NCI-H748 treated with DMSO at 0.1 percent for 48 hours (cell line): Measurements from ENCODE around the gene GNB1L.
"Not testable (repeated sequence)": the region's sequence is repeated elsewhere in the genome, so short reads cannot be mapped to it uniquely, and the experiment has no call there.

Source experiments
- DNase-seq: peaks from one replicate; lab custom pipeline; 2025; lab: John Stamatoyannopoulos, UW

Gene GNB1L

DNA sequence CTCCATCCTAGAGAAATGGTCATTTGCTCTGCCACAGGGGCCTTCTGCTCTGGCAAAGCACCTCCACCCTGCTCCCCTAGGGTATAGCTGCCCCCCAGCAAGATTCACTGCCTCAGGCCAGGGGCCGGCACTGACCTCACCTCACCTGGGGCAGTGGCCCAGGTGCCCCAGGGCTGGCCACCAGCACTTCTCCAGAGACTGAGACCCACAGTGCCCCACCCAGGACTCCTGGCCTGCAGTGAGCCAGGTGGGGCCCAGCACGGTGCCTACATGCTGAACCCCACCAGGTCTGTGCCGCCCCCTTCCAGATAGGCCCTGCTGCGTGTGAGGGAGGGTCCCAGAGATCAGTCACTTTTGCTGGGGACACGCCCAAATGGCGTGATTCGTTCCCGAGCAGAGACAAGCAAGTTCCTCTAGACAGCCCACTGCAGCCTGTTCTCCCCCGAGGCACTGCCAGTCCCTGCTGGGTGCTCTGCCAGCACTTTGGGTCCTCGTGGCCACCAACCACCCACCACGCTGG is 10.8 kb downstream of the GNB1L start:
- no peak for DNase-seq

DNA sequence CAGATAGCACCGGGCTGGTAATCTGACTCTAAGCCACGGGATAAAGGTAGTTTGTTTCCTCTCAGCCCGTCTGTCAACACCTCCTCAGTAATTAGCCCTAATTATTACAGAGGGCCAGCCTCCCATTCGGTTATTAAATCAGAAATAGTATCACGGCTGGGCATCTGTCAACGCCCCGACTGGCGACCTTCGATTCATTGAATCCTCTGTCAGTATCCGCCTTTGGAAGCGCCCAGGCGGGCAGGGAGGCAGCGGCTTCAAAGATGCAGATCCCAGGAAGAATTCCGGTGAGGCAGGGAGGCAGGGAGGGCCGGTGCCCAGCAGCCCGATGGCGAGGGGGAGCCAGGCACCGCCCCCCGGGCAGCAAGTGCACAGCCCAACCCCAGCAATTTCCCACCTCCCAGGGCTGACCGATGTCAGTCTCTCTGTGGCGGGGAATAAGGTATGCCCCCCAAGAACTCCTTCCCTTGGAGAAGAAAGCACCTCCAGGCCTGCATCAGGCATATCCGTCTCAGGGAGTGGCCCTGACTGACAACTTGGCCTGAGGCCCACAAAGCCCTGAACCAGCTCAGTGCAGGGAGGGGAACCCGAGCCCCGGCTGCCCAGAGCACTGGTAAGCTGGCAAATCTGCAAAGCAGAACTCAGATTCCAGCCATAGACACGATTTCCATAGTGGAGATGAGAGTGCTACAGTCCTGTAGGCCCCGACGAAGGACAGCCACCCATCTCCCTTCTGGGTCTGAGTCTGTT is 11.4 kb downstream of the GNB1L start:
- DNase-seq: peak; percentile 12

DNA sequence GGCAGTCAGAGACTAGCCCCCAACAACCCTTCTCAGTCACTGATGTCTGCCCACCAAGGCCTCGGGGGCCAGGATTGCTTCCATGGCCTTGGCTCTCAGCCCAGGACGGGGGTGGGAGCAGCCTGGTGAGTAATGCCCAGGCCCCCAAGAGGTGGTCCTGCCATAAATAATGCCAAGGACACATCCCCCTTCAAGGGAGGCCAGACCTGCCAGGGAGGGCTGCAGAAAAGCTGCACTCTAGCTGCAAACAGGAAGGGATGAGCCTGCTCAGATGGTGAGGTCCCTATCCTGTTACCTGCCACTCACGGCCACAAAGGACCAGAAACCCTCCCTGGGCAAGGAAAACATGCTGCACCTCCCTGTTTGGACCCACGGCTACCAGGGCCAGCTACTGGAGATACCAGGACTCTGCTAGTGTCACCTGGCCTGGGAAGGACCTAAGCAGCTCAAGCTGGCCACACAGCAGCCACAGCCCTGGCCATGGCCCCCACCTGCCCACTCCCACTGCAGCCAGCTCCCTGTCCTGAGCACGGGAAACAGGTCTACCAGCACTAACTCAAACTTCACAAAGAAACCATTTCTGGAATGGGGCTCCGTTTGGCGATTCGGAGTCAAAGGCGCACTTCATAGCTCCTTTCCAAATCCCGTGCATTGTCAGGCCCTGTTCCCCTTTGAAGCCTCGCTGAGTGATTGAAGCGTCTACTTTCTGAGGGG is 12.1 kb downstream of the GNB1L start:
- DNase-seq: no peak

DNA sequence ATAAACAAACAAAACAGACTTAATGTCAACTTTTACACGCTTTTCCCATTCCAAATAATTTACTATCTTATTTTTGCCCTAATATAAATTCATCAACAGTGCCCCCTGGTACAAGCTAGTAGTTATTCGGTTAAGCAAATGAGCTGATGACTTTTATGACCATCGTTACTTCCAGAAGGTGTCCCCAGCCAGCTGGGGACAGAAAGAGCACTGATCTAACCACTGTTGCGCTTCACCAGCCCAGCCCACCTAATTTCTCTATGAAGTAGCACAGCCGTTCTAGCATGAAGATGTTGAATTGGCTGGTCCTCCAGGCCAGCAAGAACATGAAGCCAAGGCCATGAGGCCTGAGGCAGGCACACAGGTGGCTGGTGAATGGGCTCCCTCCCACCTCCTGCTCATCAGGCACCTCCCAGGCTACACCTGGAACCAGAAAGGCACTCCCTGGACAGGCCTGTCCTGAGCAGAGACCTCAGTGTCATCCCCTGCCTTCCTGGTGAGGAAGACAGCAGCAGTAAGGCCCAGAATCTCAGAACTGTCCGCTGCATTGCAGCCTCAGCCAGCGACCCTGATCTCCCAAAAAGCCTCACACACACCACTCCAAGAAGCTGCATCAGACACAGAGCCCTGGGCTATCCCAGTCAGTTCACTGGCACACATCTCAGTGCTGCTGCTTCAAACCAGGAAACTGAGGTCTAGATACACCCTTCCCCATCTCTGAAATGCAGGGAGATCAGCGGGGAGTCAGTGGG is 12.9 kb downstream of the GNB1L start:
- DNase-seq: no peak

DNA sequence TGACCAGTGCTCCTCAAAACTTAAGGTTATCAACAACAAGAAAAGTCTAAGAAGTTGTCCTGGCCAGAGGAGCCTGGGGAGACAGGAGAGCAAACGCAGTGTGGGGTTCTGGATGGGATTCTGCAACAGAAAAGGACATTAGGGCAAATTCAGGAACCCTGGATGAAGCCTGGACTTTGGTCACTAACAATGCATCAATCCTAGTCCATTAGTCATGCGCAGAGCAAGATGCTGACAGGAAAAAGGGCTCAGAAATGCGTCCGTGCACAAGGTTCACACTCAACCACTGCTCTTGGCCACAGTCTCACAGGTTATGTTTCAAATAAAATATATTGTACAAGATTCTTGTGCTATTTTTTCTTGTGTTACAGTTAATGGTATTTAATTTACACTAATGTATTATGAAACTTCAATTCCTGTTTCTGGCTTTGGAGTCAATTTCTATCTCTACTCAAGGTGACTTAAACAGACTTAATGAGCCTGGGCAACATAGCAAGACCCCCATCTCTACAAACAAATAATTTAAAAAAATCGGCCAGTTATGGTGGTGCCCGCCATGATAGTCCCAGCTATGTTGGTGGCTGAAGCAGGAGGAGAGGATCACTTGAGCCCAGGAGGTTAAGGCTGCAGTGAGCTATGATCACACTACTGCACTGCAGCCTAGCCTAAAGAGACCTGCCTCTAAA is 13.6 kb downstream of the GNB1L start:
- DNase-seq: no peak

DNA sequence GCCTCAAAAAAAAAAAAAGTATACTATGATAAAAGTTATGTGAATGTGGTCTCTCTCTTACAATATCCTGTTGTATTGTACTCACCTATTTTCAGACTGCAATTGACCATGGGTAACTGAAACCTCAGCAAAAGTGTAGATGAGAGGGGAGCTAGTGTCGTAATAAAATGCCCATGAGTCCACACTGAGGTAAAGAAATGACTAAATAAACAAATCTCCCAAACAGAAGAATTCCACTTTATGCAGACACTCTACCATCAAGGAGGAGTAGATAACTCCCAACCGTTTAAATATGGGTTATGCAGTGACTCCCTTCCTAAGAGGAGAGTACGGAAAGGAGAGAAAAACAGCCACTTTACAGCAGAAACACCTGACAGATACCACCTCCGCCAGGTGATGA is 14.6 kb downstream of the GNB1L start:
- no peak for DNase-seq

DNA sequence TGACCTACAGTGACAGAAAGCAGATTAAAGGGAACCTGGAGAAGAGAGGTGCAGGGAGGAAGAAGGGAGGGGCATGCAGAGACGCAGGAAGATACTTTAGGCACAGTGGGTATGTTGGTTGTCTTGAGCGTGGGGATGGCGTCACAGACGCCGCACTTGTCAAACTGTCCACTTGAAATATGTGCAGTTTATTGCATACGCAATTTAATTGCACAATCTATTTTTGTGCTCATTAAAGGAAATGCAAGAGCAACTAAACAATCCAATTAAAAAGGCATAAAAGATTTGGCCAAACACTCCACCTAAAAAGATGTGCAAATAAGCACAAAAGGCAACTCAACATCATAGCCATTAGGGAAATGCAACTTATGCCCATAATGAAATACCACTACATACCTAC is 16.8 kb downstream of the GNB1L start:
- DNase-seq: no peak

DNA sequence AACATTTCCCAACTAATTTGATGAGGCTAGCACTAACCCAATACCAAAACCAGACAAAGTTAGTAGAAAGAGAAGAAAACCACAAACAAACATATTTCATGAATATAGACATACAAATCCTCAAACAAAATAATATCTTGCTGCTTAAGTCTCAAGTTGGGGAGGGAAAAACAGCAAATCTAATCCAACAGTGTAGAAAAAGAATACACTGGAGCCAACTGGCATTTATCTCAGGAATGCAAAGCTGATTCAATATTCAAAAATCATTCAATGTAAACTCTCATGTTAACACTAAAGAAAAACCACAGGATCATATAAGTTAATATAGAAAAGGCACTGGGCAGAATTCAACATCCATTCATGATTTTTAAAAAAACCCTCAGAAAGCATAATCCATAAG is 18.2 kb downstream of the GNB1L start:
- DNase-seq: no peak

DNA sequence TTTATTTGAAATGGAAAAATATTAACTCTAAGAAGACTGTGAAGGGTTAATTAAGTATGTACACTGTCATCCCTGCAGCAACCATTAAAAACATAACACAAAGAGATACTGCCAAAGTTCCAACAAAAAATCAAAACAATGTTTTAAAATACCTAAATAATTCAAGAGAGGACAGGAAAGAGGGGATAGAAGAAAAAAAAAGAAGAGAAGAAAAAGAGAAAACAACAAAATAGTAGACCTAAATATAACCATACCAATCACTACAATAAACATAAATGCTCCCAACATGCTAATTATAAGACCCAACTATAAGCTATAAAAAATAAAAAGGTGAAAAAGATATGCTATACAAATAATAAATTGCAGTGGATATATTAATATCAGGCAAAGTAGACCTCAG is 20.1 kb downstream of the GNB1L start:
- no peak for DNase-seq

DNA sequence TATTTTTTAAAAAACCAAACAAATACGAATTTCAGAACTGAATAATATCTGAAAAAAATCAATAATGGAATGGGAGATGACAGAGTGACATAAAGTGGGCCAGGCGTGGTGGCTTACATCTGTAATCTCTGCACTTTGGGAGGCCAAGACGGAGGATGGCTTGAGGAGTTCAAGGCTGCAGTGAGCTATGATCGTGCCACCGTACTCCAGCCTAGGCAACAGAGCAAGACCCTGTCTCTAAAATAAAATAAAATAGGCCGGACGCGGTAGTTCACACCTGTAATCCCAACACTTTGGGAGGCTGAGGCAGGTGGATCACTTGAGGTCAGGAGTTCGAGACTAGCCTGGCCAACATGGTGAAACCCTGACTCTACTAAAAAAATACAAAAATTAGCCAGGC is 21.3 kb downstream of the GNB1L start:
- not testable (repeated sequence) for DNase-seq

DNA sequence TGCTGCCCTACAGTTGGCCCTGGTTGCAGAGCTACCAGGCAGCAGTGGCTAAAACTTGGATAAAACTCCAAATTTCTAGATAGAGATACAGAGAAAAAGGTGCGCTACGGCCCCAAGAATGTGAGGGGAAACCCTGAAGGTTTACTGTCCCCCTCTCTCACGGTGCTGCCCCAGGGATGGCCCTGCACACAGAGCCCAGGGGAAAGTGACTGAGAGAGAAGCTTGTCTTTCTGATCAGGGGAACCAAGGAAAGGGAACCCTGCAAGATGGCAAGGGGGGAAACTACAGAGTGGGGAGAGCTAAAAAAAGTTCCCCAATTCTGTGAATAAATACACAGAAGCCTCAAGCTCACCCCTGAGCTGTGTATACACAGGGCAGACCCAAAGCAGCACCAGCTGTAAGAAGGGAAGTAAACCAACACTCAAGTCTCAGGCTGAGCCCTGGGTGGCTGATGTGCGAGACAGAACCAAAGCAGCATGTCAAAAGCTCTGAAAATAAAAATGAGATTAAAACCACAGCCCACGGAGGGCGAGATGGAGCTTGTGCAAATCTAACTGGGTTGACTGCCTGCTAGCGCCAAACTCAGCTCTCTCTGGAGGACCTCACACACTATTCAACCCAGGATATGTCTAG is 22.1 kb downstream of the GNB1L start:
- DNase-seq: no peak

DNA sequence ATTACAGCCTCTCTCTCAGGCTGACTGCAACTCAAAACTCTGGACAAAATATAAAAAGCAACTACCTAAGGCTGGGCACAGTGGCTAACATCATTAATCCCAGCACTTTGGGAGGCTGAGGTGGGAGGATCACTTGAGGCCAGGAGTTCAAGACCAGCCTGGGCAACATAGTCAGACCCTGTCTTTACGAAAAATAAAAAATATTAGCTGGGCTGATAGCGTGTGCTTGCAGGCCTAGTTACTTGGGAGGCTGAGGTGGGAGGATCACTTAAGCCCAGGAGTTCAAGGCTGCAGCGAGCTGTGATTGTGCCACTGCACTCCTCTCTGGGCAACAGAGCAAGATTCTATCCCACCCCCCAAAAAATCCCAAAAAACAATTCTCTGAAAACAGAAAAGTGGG is 22.7 kb downstream of the GNB1L start:
- not testable (repeated sequence) for DNase-seq

DNA sequence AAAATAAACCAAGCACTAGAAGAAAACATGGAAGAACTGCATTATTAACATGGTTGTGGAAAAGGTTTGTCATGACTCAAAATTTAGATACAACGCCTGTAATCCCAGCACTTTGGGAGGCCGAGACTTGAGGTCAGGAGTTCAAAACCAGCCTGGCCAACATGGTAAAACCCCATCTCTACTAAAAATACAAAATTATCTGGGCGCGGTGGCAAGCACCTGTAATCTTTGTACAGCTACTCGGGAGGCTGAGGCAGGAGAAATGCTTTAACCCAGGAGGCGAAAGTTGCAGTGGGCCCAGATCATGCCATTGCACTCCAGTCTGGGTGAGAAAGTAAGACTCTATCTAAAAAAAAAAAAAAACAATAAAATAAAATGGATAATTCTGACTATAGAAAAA is 23.7 kb downstream of the GNB1L start:
- no peak for DNase-seq

DNA sequence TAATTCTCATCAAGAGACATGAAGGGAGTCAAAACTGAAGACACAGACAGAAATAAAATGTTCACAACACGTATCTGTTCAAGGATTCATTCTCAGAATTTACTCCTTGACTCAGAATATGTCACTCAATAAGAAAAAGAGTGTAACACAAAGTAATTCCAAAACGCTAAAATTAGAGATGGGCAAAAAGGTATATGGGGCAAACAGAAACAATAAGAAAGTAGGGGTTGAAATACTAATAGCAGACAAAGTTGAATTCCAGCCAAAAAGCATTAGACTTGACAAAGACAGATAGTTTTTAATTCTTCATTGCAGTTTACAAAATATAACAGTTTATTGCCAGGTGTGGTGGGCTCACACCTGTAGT is 26.7 kb downstream of the GNB1L start:
- DNase-seq: no peak

DNA sequence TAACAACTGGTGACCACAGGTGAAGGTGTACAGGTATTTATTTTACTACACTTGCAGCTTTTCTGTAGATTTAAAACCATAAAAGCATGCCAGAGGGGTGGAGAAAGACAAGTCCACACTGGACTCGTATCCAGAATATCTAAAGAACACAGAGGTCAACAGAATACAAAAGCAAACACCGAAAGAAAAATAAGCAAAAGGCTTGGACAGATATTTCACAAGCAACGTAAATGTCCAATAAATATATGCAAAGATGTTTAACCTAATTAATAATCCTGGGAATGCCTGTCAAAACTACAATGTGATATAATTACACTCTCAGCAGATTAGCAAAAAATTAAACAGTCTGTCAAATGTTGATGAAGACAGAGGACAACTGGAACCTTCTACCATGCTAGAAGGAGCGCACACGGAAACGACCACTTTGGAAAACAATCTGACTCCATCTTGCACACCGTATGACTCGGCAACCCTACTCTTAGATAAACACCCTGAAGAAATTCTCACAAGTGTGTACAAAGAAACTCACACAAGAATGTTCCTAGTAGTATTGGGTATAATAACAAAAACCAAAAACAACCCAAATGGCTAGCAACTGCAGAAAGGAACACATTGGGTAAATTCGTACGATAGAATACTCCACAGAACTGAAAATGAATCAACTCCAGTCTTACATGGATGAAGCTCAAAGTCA is 27.2 kb downstream of the GNB1L start:
- DNase-seq: no peak

DNA sequence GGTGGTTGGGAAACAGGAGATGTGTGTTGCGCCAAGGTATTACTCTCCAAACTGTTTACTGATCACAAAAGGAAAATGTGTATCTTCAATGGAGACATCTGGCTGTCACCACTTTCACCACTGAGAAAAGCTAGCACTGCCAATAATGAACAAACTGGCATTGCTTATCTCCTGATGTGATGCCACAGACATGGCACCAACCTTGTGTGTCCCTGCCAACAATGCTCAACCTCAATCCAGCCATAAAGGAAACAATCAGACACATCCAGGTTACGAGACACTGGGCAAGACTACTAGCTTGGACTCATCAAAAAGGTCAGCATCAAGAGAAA is 28.1 kb downstream of the GNB1L start:
- DNase-seq: no peak

DNA sequence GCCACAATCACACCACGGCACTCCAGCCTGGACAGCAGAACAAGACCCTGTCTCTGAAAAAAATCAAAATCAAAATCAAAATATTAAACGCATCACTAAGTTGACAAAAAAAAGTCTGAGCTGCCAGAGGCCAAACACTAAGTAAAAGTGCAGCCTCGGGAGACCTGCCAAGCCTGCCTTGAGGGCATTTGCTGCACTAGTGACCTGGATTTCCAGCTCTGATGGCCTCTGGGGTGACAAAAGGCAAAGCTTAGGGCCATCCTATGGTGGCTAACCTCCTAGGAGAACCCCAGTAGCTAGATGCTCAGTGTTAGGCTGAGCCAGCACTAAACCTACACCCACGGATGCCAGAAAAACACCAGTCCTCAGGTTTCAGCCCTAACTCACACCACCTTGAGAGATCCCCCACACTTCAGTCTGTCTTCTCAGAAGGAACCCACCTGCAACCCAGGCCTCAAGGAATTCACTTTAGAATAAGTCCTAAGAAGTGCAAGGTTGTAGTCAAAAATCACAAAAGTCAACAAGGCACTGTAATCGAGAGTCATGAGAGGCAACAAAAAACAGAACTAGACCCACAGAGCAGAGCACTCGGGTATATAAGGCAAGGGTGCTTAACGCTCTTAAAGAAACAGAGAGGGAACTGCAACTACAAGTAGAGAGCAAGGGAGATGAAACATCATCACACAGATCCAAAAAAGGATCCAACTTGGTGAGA is 28.6 kb downstream of the GNB1L start:
- DNase-seq: no peak

DNA sequence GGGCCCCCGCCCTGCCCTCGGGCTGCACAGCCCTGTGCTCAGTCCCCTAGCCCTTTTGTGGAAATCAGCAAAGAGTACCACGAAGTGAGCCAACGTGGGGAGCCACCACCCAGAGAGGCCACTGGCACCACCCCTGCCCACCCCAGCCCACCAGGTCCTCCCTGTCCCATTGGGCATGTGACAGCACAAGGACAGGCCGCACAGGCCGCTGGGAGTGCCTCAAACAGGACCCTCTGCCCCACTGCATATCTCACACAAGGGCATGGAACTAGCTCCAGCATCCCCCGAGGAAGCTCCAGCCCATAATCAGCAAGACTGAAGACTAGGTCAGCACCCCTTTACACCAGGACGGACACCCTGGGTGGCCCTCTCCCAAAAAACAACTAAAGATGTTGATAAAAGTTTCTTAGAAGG is 29.7 kb downstream of the GNB1L start:
- no peak for DNase-seq

DNA sequence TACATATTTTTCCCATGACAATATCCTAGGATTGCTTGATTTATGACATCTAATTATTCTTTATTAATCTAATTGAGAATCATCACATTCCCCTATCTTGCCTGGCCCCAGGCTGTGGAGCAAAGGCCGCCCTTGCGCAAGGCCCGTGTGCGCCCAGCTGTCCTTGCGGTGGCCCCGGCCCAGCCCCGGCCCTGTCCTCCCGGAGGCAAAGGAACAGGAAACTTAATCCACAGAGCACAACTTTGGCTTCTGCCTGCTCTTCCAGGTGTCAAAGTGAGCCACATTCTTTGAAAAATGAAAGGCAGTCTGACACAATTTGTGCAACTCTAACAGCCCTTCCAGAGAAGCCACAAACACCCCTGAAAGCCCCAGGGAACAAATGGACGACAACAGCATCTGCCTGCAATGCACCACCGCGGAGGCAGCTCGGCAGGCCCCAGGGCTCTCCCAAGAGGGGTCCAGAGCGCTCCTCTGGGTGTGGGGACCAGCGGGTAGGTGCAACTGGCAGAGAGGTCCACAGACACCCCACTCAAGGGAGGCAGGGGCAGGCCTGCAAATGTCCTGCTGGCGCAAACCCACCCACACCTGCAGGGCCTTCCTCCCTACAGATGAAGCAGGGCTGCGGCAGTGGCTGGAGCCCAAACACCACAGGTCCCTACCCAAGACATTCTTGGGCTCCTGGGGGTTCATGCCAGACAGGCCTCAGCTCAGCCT is 30.3 kb downstream of the GNB1L start:
- no peak for DNase-seq

DNA sequence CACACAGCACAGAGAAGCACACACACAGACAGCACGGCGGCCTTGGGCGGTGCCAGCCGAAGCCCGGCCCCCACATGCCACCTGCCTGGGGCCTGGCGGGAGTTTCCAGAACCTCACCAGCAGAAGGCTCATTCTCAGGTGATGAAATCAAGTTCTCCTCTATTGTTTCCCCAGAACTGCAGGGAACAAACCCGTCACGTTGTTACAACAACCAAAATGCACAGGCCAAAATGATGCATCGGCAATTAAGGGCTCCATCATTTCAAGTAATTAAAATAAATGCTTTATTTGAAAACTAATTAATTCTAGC is 30.8 kb downstream of the GNB1L start:
- no peak for DNase-seq
